PC-9 (cell line): ENCODE measurements around the gene CLDN14. TPM values are rescaled to one million over a fixed set of nuclear protein-coding genes. Genes with fewer than 3 reads are reported as not detected.

Experiments
- BruUV-seq: library from RNA; stranded (reverse); fragments of 400-500 nt; replicated peaks from 2 replicates; lab custom pipeline; 2021; lab: Mats Ljungman, UMichigan
- CTCF ChIA-PET: fragments of 300-600 bp; sonication (Branson Sonifier 250); formaldehyde crosslinking; loops from one replicate; lab custom pipeline; 2022; ENCODE audit warnings: antibody characterized with exemption; lab: Charles Lee
- POLR2A ChIA-PET: fragments of 300-600 bp; sonication (Branson Sonifier 250); formaldehyde crosslinking; loops from one replicate; lab custom pipeline; 2022; ENCODE audit warnings: antibody characterized with exemption; ENCODE audit not compliant: unreplicated experiment; lab: Charles Lee
- DNase-seq, 2 experiments: peaks; one replicate each; pipeline versions ENCODE4 v3.0.0 to v3.0.0-alpha.2; 2015 to 2022; ENCODE audit warnings: mixed read lengths in 1 of 2
- H2AFZ ChIP-seq: fragments of 200-600 bp; sonication (generic); 2 replicates; pipeline ENCODE4 v1.8.1; 2017; ENCODE audit warnings: antibody characterized with exemption
- H3F3A ChIP-seq: fragments of 200-600 bp; sonication (generic); 2 replicates; pipeline ENCODE4 v1.8.1; 2017; ENCODE audit warnings: antibody characterized with exemption, mild to moderate bottlenecking, low read depth; ENCODE audit not compliant: insufficient read depth
- H3K27ac ChIP-seq: fragments of 200-600 bp; sonication (generic); 2 replicates; pipeline ENCODE4 v1.6.1; 2016; ENCODE audit warnings: mixed run types
- H3K27me3 ChIP-seq: fragments of 200-600 bp; sonication (generic); 2 replicates; pipeline ENCODE4 v1.6.1; 2016; ENCODE audit warnings: low read depth, mixed run types; ENCODE audit not compliant: insufficient read depth
- H3K36me3 ChIP-seq: fragments of 200-600 bp; sonication (generic); 2 replicates; pipeline ENCODE4 v1.6.1; 2016; ENCODE audit warnings: low read depth, mixed run types
- H3K4me1 ChIP-seq: fragments of 200-600 bp; sonication (generic); replicated peaks from 2 replicates; pipeline ENCODE4 v1.6.1; 2016; ENCODE audit warnings: mixed run types; ENCODE audit not compliant: insufficient read depth
- H3K4me2 ChIP-seq: fragments of 200-600 bp; sonication (generic); 2 replicates; pipeline ENCODE4 v1.6.1; 2017; ENCODE audit warnings: mixed run types
- H3K4me3 ChIP-seq: fragments of 200-600 bp; sonication (generic); 2 replicates; pipeline ENCODE4 v1.6.1; 2016; ENCODE audit warnings: mixed run types
- H3K79me2 ChIP-seq: fragments of 200-600 bp; sonication (generic); 2 replicates; pipeline ENCODE4 v1.6.1; 2017; ENCODE audit warnings: low read depth, mixed run types
- H3K9me2 ChIP-seq: fragments of 200-600 bp; sonication (generic); 2 replicates; pipeline ENCODE4 v1.8.1; 2017; ENCODE audit warnings: mild to moderate bottlenecking; ENCODE audit not compliant: insufficient read depth
- H3K9me3 ChIP-seq: fragments of 200-600 bp; sonication (generic); 2 replicates; pipeline ENCODE4 v1.8.1; 2016; ENCODE audit warnings: low read depth; ENCODE audit not compliant: insufficient read depth
- H4K20me1 ChIP-seq: fragments of 200-600 bp; sonication (generic); 2 replicates; pipeline ENCODE4 v1.8.1; 2017; ENCODE audit not compliant: insufficient read depth
- CTCF ChIP-seq: fragments of 200-600 bp; sonication (generic); conservative IDR thresholded peaks from 2 replicates; pipeline ENCODE4 v1.6.1; 2017; ENCODE audit warnings: mixed run types, antibody characterized with exemption, mild to moderate bottlenecking, moderate library complexity
- EZH2 ChIP-seq: fragments of 200-600 bp; sonication (generic); IDR thresholded peaks from 2 replicates; pipeline ENCODE4 v1.8.0; 2017; ENCODE audit warnings: antibody characterized with exemption, low read depth
- intact Hi-C: fragments of 100-400 bp; cut with micrococcal nuclease; formaldehyde crosslinking; loops from one replicate; pipeline ENCODE4 v1.10.0; 2022; ENCODE audit not compliant: unreplicated experiment
- total RNA-seq: library from RNA; stranded (reverse); gene quantifications from 2 replicates; pipeline ENCODE4 v1.2.3, GENCODE V29; 2021

CLDN14 gene
- total RNA-seq, 1 experiment from 2014 or later, result not detected

- BruUV-seq, result no TSS peak
- intact Hi-C loops, result loop anchor here (10.0 kb wide), 2 partner anchors 207 to 347 kb away; no protein-coding TSS in a partner anchor
- POLR2A ChIA-PET, result no interaction called here
Measured at GRCh38 chr21:36507397-36508018, 27.6 kb upstream of the CLDN14 start.

GRCh38 chr21:36506482-36506881, 26.6 kb upstream of the CLDN14 start:
- Histone ChIP-seq H4K20me1 (no peaks in the 10 kb centered on the region), H3K79me2 (no peaks in the 10 kb centered on the region), H3K9me3 (no peaks in the 10 kb centered on the region), H3K4me1 (peaks cover 35% of the 10 kb centered on the region), H3K36me3 (no peaks in the 10 kb centered on the region), H3K27ac (no peak overlapping the region), H3K4me3 (no peak overlapping the region), H3K4me2 (no peak overlapping the region), H3K9me2 (no peaks in the 10 kb centered on the region), H3F3A (peaks cover 17% of the 10 kb centered on the region), H3K27me3 (no peaks in the 10 kb centered on the region), H2AFZ (no peak overlapping the region)
- DNase-seq, result no peak
- ChIA-PET POLR2A (no interaction called here), CTCF (no interaction called here)
- no TSS peak for BruUV-seq
- TF ChIP-seq EZH2 (no peak), CTCF (no peak)
- intact Hi-C loops, result loop anchor here (10.0 kb wide), 2 partner anchors 208 to 348 kb away; no protein-coding TSS in a partner anchor

More at GRCh38 chr21:36507397-36508018, 27.6 kb upstream of the CLDN14 start:
- no peak for DNase-seq
- H3K9me2 ChIP-seq, result no peaks in the 10 kb centered on the region
- no peak overlapping the region for H3K4me2 ChIP-seq
- CTCF ChIA-PET, result no interaction called here
- H4K20me1 ChIP-seq, result no peaks in the 10 kb centered on the region
- no peaks in the 10 kb centered on the region for H3K9me3 ChIP-seq
- peaks cover 17% of the 10 kb centered on the region for H3F3A ChIP-seq
- H3K27me3 ChIP-seq, result no peaks in the 10 kb centered on the region
- H3K4me1 ChIP-seq, result peaks cover 41% of the 10 kb centered on the region
- H3K36me3 ChIP-seq, result no peaks in the 10 kb centered on the region
- TF ChIP-seq CTCF, result no peak
- TF ChIP-seq EZH2, result no peak
- no peak overlapping the region for H3K4me3 ChIP-seq
- no peak overlapping the region for H3K27ac ChIP-seq
- H2AFZ ChIP-seq, result no peak overlapping the region
- no peaks in the 10 kb centered on the region for H3K79me2 ChIP-seq

GRCh38 chr21:36504067-36505058, 24.4 kb upstream of the CLDN14 start:
- H3K9me3 ChIP-seq, result no peaks in the 10 kb centered on the region
- H3K9me2 ChIP-seq, result no peaks in the 10 kb centered on the region
- TF ChIP-seq EZH2, result no peak
- TF ChIP-seq CTCF, result peak; percentile 93
- H3K27me3 ChIP-seq, result no peaks in the 10 kb centered on the region
- no peaks in the 10 kb centered on the region for H3K79me2 ChIP-seq
- H3K4me1 ChIP-seq, result peaks cover 14% of the 10 kb centered on the region
- peak in 1 of 2 experiments; percentile 14 for DNase-seq
- H3K4me3 ChIP-seq, result no peak overlapping the region
- ChIA-PET CTCF (interaction anchor here (0.6 kb wide), 1 partner anchor 125 kb away, joined by 11 read pairs; no protein-coding TSS in a partner anchor), POLR2A (no interaction called here)
- no peak overlapping the region for H3K27ac ChIP-seq
- no peaks in the 10 kb centered on the region for H3K36me3 ChIP-seq
- no TSS peak for BruUV-seq
- intact Hi-C loops, result loop anchor here (1.0 to 10.0 kb wide), 6 partner anchors 74 to 423 kb away; no protein-coding TSS in a partner anchor
- no peak overlapping the region for H2AFZ ChIP-seq
- no peak overlapping the region for H3K4me2 ChIP-seq
- no peaks in the 10 kb centered on the region; the same call in 1 of the 2 replicates for H3F3A ChIP-seq
- no peaks in the 10 kb centered on the region for H4K20me1 ChIP-seq
